ENCODE results near the gene ERBB4. TPM values are rescaled to one million over a fixed set of nuclear protein-coding genes. Genes with fewer than 3 reads are reported as not detected.

ERBB4 gene
- polyA plus RNA-seq, 1 of the 3 experiments (the other 2 are of a cell fraction), result 0.05 TPM

- POLR2A ChIA-PET, result no interaction called here
- no peak overlapping the region for H2AFZ ChIP-seq (ENCODE audit: low read depth)
- H3K27ac ChIP-seq (ENCODE audit: low read depth in 2 of 2, low read length in 1 of 2), result no peak overlapping the region
- 13% methylated on average over 1 of the region's 1 CpG for WGBS (ENCODE audit: low lambda C conversion rate)
- H4K20me1 ChIP-seq (ENCODE audit: insufficient read depth), result no peaks in the 10 kb centered on the region
- no peaks in the 10 kb centered on the region for H3K79me2 ChIP-seq (ENCODE audit: insufficient read depth)
- H3K4me1 ChIP-seq (ENCODE audit: control insufficient read depth in 1 of 2, insufficient read depth in 2 of 2, low read depth in 1 of 2, low read length in 1 of 2), result no peaks in the 10 kb centered on the region
- H3F3A ChIP-seq (replicated peaks; ENCODE audit: insufficient read depth), result no peaks in the 10 kb centered on the region
- H3K9me3 ChIP-seq, result no peaks in the 10 kb centered on the region
- H3K9me2 ChIP-seq, result 0 out of 2 replicates have a peak, but pooled peaks cover 3% of the 10 kb centered on the region
- no peak overlapping the region for H3K9ac ChIP-seq
- DNase-seq, result no peak
- CTCF ChIA-PET, result interaction anchor here (0.9 kb wide), 1 partner anchor 12 kb away, joined by 4 read pairs; no protein-coding TSS in a partner anchor
- no peaks in the 10 kb centered on the region for H3K27me3 ChIP-seq (ENCODE audit: insufficient read depth)
- H3K4me2 ChIP-seq, result no peak overlapping the region
- no peak overlapping the region for H3K4me3 ChIP-seq (ENCODE audit: low read depth in 2 of 2, low read length in 1 of 2)
- no peaks in the 10 kb centered on the region for H3K36me3 ChIP-seq (replicated peaks in 1 of 2; ENCODE audit: control insufficient read depth in 1 of 2, insufficient read depth in 2 of 2, low read length in 1 of 2)
- TF ChIP-seq FOXM1 (IDR thresholded peaks at IDR 0.05; ENCODE audit: low read depth) (no peak), YY1 (IDR thresholded peaks at IDR 0.05; ENCODE audit: low read depth) (no peak), MXI1 (IDR thresholded peaks at IDR 0.05; ENCODE audit: low read depth, low read length) (no peak), TEAD4 (IDR thresholded peaks at IDR 0.05; ENCODE audit: borderline replicate concordance, insufficient read depth) (no peak), EZH2phosphoT487 (IDR thresholded peaks at IDR 0.05; ENCODE audit: borderline replicate concordance, low read depth) (no peak), FOSL2 (IDR thresholded peaks at IDR 0.05; ENCODE audit: borderline replicate concordance, low read depth) (no peak), TAF1 (IDR thresholded peaks at IDR 0.05; ENCODE audit: borderline replicate concordance, low read depth, low read length) (no peak), REST (IDR thresholded peaks at IDR 0.05; ENCODE audit: low read depth, low read length) (no peak), POLR2AphosphoS5 (IDR thresholded peaks at IDR 0.05; ENCODE audit: low read depth, low read length) (no peak), RCOR1 (IDR thresholded peaks at IDR 0.05; ENCODE audit: low read length) (no peak), RAD21 (IDR thresholded peaks at IDR 0.05; ENCODE audit: low read length) (no peak), JUND (IDR thresholded peaks at IDR 0.05) (no peak), USF1 (IDR thresholded peaks at IDR 0.05; ENCODE audit: borderline replicate concordance, low read depth) (no peak), NRF1 (IDR thresholded peaks at IDR 0.05; ENCODE audit: low read depth, low read length) (no peak), IRF3 (IDR thresholded peaks at IDR 0.05; ENCODE audit: low read depth, low read length) (no peak), FOXJ3 (CRISPR knock-in tag; IDR thresholded peaks at IDR 0.05) (no peak), USF2 (IDR thresholded peaks at IDR 0.05; ENCODE audit: borderline replicate concordance, low read depth, low read length) (no peak), RFX5 (IDR thresholded peaks at IDR 0.05; ENCODE audit: low read length) (no peak)
- TF ChIP-seq, protein P1, sequence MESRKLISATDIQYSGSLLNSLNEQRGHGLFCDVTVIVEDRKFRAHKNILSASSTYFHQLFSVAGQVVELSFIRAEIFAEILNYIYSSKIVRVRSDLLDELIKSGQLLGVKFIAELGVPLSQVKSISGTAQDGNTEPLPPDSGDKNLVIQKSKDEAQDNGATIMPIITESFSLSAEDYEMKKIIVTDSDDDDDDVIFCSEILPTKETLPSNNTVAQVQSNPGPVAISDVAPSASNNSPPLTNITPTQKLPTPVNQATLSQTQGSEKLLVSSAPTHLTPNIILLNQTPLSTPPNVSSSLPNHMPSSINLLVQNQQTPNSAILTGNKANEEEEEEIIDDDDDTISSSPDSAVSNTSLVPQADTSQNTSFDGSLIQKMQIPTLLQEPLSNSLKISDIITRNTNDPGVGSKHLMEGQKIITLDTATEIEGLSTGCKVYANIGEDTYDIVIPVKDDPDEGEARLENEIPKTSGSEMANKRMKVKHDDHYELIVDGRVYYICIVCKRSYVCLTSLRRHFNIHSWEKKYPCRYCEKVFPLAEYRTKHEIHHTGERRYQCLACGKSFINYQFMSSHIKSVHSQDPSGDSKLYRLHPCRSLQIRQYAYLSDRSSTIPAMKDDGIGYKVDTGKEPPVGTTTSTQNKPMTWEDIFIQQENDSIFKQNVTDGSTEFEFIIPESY (IDR thresholded peaks at IDR 0.05; ENCODE audit: borderline replicate concordance, low read depth), result no peak
- TF ChIP-seq, protein P2, sequence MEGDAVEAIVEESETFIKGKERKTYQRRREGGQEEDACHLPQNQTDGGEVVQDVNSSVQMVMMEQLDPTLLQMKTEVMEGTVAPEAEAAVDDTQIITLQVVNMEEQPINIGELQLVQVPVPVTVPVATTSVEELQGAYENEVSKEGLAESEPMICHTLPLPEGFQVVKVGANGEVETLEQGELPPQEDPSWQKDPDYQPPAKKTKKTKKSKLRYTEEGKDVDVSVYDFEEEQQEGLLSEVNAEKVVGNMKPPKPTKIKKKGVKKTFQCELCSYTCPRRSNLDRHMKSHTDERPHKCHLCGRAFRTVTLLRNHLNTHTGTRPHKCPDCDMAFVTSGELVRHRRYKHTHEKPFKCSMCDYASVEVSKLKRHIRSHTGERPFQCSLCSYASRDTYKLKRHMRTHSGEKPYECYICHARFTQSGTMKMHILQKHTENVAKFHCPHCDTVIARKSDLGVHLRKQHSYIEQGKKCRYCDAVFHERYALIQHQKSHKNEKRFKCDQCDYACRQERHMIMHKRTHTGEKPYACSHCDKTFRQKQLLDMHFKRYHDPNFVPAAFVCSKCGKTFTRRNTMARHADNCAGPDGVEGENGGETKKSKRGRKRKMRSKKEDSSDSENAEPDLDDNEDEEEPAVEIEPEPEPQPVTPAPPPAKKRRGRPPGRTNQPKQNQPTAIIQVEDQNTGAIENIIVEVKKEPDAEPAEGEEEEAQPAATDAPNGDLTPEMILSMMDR (IDR thresholded peaks at IDR 0.05), result no peak
These were observed 866.6 kb downstream of the ERBB4 start for GRCh38 chr2:211671977-211672376.

All from SK-N-SH (cell line).